ENCODE data around the gene OR2W1.

OR2W1 gene

GRCh38 chr6:28996844-28997510 is 48.0 kb downstream of the OR2W1 start:
- no peak for DNase-seq (ENCODE audit: low read depth)

- no peak for DNase-seq (ENCODE audit: low read depth)
These were observed 49.8 kb downstream of the OR2W1 start for GRCh38 chr6:28995093-28995650.

Measured in stimulated activated CD8-positive, alpha-beta memory T cell treated with anti-CD3 and anti-CD28 coated beads, Interleukin-4, amount 100 ng/mL, for 24 hours (primary cell).